Neutrophil (primary cell): ENCODE results near the gene FAT1.

Source experiments
- H3K27ac ChIP-seq: fragments of 200-600 bp; sonication (generic); 2 replicates; pipeline ENCODE4 v1.5.1; 2016; ENCODE audit warnings: mild to moderate bottlenecking, moderate library complexity
- H3K27me3 ChIP-seq: fragments of 200-600 bp; sonication (generic); 2 replicates; pipeline ENCODE4 v1.6.0; 2016; ENCODE audit warnings: mild to moderate bottlenecking
- H3K36me3 ChIP-seq: fragments of 200-600 bp; sonication (generic); 2 replicates; pipeline ENCODE4 v1.5.1; 2017
- H3K4me1 ChIP-seq, 2 experiments: fragments of 200-600 bp in 1 of 2; sonication (generic) in 1 of 2; 1 replicate in 1 of 2; 2 replicates in 1 of 2; pipeline versions ENCODE4 v1.5.1 to v1.6.1; 2013 to 2016; ENCODE audit warnings: low read depth in 1 of 2, low read length in 1 of 2, mild to moderate bottlenecking in 1 of 2, moderate library complexity in 1 of 2; ENCODE audit not compliant: control insufficient read depth in 1 of 2, insufficient read depth in 1 of 2
- H3K4me3 ChIP-seq, 2 experiments: fragments of 200-600 bp in 1 of 2; sonication (generic) in 1 of 2; 1 replicate in 1 of 2; 2 replicates in 1 of 2; pipeline ENCODE4 v1.5.1; 2013 to 2016; ENCODE audit warnings: low read depth in 1 of 2, low read length in 1 of 2, mild to moderate bottlenecking in 1 of 2, moderate library complexity in 1 of 2
- H3K9me3 ChIP-seq: fragments of 200-600 bp; sonication (generic); 2 replicates; pipeline ENCODE4 v1.5.1; 2016
- TF ChIP-seq, protein P1 (sequence below): fragments of 200-600 bp; sonication (generic); IDR thresholded peaks from 2 replicates; pipeline ENCODE4 v1.5.1; 2016; ENCODE audit warnings: antibody characterized with exemption

FAT1 gene

DNA sequence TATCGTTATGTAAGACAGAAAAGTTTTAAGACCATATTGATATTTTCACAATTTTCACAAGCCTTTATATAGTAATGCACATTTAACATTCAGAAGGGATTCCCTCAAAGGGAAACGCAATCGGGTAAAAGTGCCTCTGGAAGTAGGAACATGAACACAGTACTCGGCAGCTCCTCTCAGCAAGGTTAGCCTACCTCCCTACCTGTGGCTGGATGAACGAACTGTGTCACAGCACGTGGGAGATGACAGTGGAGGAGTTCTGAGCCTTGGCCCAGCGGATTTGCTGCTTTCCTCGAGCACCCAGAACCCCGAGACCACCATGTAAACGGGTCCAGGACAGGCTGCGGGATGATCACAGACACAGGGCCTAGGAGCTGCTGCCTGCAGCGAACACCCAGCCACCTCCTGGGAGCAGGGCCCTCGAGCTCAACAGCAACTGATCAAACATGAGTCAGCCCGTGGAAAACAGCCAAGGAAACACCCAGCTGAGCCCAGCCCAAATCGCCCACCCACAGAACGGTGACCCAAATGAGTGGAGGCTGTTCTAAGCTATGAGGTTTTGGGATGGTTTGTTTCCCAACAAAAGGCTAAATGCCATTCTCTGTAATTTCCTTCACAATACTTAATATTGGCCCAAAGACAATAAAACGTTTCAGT, 30.4 kb downstream of the FAT1 start:
- TF ChIP-seq, protein P1, sequence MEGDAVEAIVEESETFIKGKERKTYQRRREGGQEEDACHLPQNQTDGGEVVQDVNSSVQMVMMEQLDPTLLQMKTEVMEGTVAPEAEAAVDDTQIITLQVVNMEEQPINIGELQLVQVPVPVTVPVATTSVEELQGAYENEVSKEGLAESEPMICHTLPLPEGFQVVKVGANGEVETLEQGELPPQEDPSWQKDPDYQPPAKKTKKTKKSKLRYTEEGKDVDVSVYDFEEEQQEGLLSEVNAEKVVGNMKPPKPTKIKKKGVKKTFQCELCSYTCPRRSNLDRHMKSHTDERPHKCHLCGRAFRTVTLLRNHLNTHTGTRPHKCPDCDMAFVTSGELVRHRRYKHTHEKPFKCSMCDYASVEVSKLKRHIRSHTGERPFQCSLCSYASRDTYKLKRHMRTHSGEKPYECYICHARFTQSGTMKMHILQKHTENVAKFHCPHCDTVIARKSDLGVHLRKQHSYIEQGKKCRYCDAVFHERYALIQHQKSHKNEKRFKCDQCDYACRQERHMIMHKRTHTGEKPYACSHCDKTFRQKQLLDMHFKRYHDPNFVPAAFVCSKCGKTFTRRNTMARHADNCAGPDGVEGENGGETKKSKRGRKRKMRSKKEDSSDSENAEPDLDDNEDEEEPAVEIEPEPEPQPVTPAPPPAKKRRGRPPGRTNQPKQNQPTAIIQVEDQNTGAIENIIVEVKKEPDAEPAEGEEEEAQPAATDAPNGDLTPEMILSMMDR, result no peak
- Histone ChIP-seq H3K4me1 (no peaks in the 10 kb centered on the region), H3K36me3 (no peaks in the 10 kb centered on the region), H3K27me3 (no peaks in the 10 kb centered on the region), H3K27ac (no peak overlapping the region), H3K9me3 (no peaks in the 10 kb centered on the region), H3K4me3 (no peak overlapping the region)

DNA sequence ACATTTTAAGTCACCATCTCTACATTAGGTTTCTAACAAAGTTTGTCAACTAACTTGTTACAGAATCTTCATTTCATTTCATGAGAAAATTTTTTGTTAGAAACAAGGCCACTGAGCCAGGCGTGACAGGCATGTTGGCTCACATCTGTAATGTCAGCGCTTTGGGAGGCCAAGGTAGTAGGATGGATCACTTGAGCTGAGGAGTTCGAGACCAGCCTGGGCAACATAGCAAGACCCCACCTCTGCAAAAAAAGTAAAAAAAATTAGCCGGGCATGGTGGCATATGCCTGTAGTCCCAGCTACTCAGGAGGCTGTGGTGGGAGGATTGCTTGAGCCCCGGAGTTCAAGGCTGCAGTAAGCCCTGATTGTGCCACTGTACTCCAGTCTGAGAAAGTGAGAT, 32.3 kb downstream of the FAT1 start:
- Histone ChIP-seq H3K4me1 (no peaks in the 10 kb centered on the region), H3K4me3 (no peak overlapping the region), H3K27ac (no peak overlapping the region), H3K36me3 (no peaks in the 10 kb centered on the region), H3K27me3 (no peaks in the 10 kb centered on the region), H3K9me3 (no peaks in the 10 kb centered on the region)
- TF ChIP-seq, protein P1, result no peak

DNA sequence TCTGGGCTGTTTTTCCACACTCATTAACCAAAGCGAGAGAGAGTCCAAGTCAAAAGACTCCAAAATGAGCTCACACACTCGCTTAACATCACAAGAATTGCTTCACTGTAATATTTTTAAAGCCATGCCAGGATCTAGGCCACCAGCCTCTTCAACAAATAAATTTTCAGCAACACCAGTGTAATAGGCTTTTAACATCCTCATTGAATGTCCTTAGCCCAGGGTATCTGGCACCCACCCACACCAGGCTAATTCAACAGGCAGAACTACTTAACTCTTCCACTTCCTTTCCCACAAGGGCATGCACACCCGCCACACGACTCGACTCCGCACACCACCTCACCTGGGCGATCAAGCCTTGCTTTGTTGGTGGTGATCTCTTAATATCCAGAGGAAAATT, 34.2 kb downstream of the FAT1 start:
- Histone ChIP-seq H3K4me3 (no peak overlapping the region), H3K9me3 (no peaks in the 10 kb centered on the region), H3K36me3 (no peaks in the 10 kb centered on the region), H3K27me3 (no peaks in the 10 kb centered on the region), H3K4me1 (no peaks in the 10 kb centered on the region), H3K27ac (no peak overlapping the region)
- TF ChIP-seq, protein P1, result no peak

- Histone ChIP-seq H3K4me1 (no peaks in the 10 kb centered on the region), H3K27ac (no peak overlapping the region), H3K36me3 (no peaks in the 10 kb centered on the region), H3K27me3 (no peaks in the 10 kb centered on the region), H3K4me3 (no peak overlapping the region), H3K9me3 (no peaks in the 10 kb centered on the region)
- TF ChIP-seq, protein P1, result no peak
These were observed 35.3 kb downstream of the FAT1 start for GRCh38 chr4:186688150-186688943.

- H3K4me1 ChIP-seq, result no peaks in the 10 kb centered on the region
- no peak overlapping the region for H3K4me3 ChIP-seq
- no peaks in the 10 kb centered on the region for H3K9me3 ChIP-seq
- no peaks in the 10 kb centered on the region for H3K27me3 ChIP-seq
- TF ChIP-seq, protein P1, result no peak
- H3K27ac ChIP-seq, result no peak overlapping the region
- H3K36me3 ChIP-seq, result no peaks in the 10 kb centered on the region
These were observed 36.4 kb downstream of the FAT1 start for GRCh38 chr4:186687265-186687664.
